ENCODE results near the gene VPS16.
"Not testable (repeated sequence)": the region's sequence is repeated elsewhere in the genome, so short reads cannot be mapped to it uniquely, and the experiment has no call there.

Gene VPS16

GRCh38 chr20:2871661-2872458 lies 31.3 kb downstream of the VPS16 start:
- peak in 1 of 2 donors; percentile 41 for DNase-seq

- peak; percentile 62 to 78 for DNase-seq
Measured at GRCh38 chr20:2872459-2873009, 32.0 kb downstream of the VPS16 start.

- peak; percentile 92 to 96 for DNase-seq
Measured at GRCh38 chr20:2873010-2873746, 32.6 kb downstream of the VPS16 start, which contains the start of gene PTPRA. PTPRA (plus strand) TSS chr20:2873481; CDS start chr20:2964278, 90,797 bp downstream.

GRCh38 chr20:2873747-2874041 lies 33.1 kb downstream of the VPS16 start:
- peak; percentile 38 to 78 for DNase-seq

- DNase-seq = peak in 1 of 2 donors; percentile 38
Measured at GRCh38 chr20:2874456-2874855, 33.9 kb downstream of the VPS16 start.

GRCh38 chr20:2875690-2876203 lies 35.2 kb downstream of the VPS16 start:
- no peak for DNase-seq

- DNase-seq = no peak
Measured at GRCh38 chr20:2878515-2878914, 38.0 kb downstream of the VPS16 start.

GRCh38 chr20:2879146-2879545 lies 38.6 kb downstream of the VPS16 start:
- DNase-seq = no peak

GRCh38 chr20:2880650-2881049 lies 40.1 kb downstream of the VPS16 start:
- no peak for DNase-seq

GRCh38 chr20:2883726-2884637 lies 43.4 kb downstream of the VPS16 start:
- DNase-seq = peak; percentile 42 to 45

GRCh38 chr20:2887715-2888114 lies 47.2 kb downstream of the VPS16 start:
- peak; percentile 42 to 88 for DNase-seq

- peak in 1 of 2 donors; percentile 42 for DNase-seq
Measured at GRCh38 chr20:2888224-2888955, 47.8 kb downstream of the VPS16 start.

GRCh38 chr20:2889209-2889608 lies 48.7 kb downstream of the VPS16 start:
- DNase-seq = no peak

- no peak for DNase-seq
Measured at GRCh38 chr20:2889797-2890196, 49.3 kb downstream of the VPS16 start.

GRCh38 chr20:2890742-2891141 lies 50.2 kb downstream of the VPS16 start:
- DNase-seq = no peak

- no peak for DNase-seq
Measured at GRCh38 chr20:2891343-2891742, 50.8 kb downstream of the VPS16 start.

- no peak for DNase-seq
Measured at GRCh38 chr20:2892376-2892775, 51.8 kb downstream of the VPS16 start.

- no peak for DNase-seq
Measured at GRCh38 chr20:2894221-2894620, 53.7 kb downstream of the VPS16 start.

- DNase-seq = not testable (repeated sequence)
Measured at GRCh38 chr20:2895154-2895553, 54.6 kb downstream of the VPS16 start.

- no peak for DNase-seq
Measured at GRCh38 chr20:2899243-2899642, 58.7 kb downstream of the VPS16 start.

GRCh38 chr20:2900845-2901592 lies 60.5 kb downstream of the VPS16 start:
- DNase-seq = peak; percentile 85 to 92

All from inflammatory macrophage (primary cell).